GM12878 (cell line): ENCODE data around the gene P2RX4. TPM values are rescaled to one million over a fixed set of nuclear protein-coding genes. Genes with fewer than 3 reads are reported as not detected.

ENCODE experiments used
- ATAC-seq: fragments of 200-7000 bp; cut with Tn5 transposase; 3 replicates; pipeline ENCODE4 v1.9.1; 2020; ENCODE audit warnings: mild to moderate bottlenecking, moderate library complexity
- BruUV-seq: library from RNA; stranded (reverse); fragments of 400-500 nt; replicated peaks from 2 replicates; lab custom pipeline; 2021; lab: Mats Ljungman, UMichigan
- CTCF ChIA-PET: fragments of 300-600 bp; sonication (Branson Sonifier 250); formaldehyde crosslinking; extraction: SDS; loops from one replicate; lab custom pipeline; 2021; ENCODE audit warnings: inconsistent platforms; lab: Yijun Ruan, JAX
- POLR2A ChIA-PET: fragments of 350-600 bp; formaldehyde crosslinking; extraction: SDS; loops from one replicate; lab custom pipeline; 2021; ENCODE audit warnings: inconsistent platforms; lab: Charles Lee
- RAD21 ChIA-PET: fragments of 300-600 bp; sonication (Branson Sonifier 250); formaldehyde crosslinking; loops from one replicate; lab custom pipeline; 2023; ENCODE audit warnings: antibody characterized with exemption; ENCODE audit not compliant: unreplicated experiment; lab: Charles Lee
- SMC1A ChIA-PET: fragments of 300-600 bp; sonication (Branson Sonifier 250); formaldehyde crosslinking; loops from one replicate; lab custom pipeline; 2023; ENCODE audit not compliant: unreplicated experiment, uncharacterized antibody; lab: Charles Lee
- DNase-seq: peaks from one replicate; pipeline ENCODE4 v3.0.0-alpha.2; 2011; ENCODE audit warnings: low read depth, low spot score
- FAIRE-seq: peaks from 3 replicates; lab custom pipeline; 2011; peaks lifted over from hg19 to GRCh38; lab: Jason Lieb, UNC
- H2AFZ ChIP-seq: 2 replicates; pipeline ENCODE4 v1.6.0; 2011; ENCODE audit warnings: low read depth, low read length, control low read depth; ENCODE audit not compliant: control insufficient read depth
- H3K27ac ChIP-seq: 2 replicates; pipeline ENCODE4 v1.5.1; 2011; ENCODE audit warnings: control low read depth; ENCODE audit not compliant: control insufficient read depth, insufficient read depth
- H3K27me3 ChIP-seq, 2 experiments: replicated peaks in 1 of 2; 2 replicates each; pipeline versions ENCODE4 v1.6.0 to v1.6.1; 2011; ENCODE audit warnings: low read length in 1 of 2; ENCODE audit not compliant: control insufficient read depth in 2 of 2, insufficient read depth in 2 of 2
- H3K36me3 ChIP-seq, 2 experiments: 2 replicates each; pipeline ENCODE4 v1.5.1; 2011; ENCODE audit warnings: low read length in 1 of 2; ENCODE audit not compliant: control insufficient read depth in 2 of 2, insufficient read depth in 2 of 2
- H3K4me1 ChIP-seq: 2 replicates; pipeline ENCODE4 v1.6.1; 2011; ENCODE audit warnings: mild to moderate bottlenecking, low read length, moderate library complexity, mixed read lengths; ENCODE audit not compliant: control insufficient read depth, insufficient read depth
- H3K4me2 ChIP-seq: 2 replicates; pipeline ENCODE4 v1.6.0; 2011; ENCODE audit warnings: control low read depth; ENCODE audit not compliant: control insufficient read depth, insufficient read depth
- H3K4me3 ChIP-seq: fragments of 200-600 bp; sonication (generic); 2 replicates; pipeline ENCODE4 v1.5.1; 2016
- H3K79me2 ChIP-seq: 2 replicates; pipeline ENCODE4 v1.6.0; 2011; ENCODE audit warnings: low read length; ENCODE audit not compliant: control insufficient read depth, insufficient read depth
- H3K9ac ChIP-seq: 2 replicates; pipeline ENCODE4 v1.8.0; 2011; ENCODE audit warnings: low read length, control low read depth, mixed read lengths; ENCODE audit not compliant: control insufficient read depth, insufficient read depth
- H3K9me3 ChIP-seq: replicated peaks from 3 replicates; pipeline ENCODE4 v1.5.1; 2011; ENCODE audit warnings: mild to moderate bottlenecking, low read length; ENCODE audit not compliant: control insufficient read depth, insufficient read depth
- H4K20me1 ChIP-seq: 2 replicates; pipeline ENCODE4 v1.6.0; 2011; ENCODE audit not compliant: control insufficient read depth, insufficient read depth
- BRCA1 ChIP-seq: IDR thresholded peaks from 2 replicates; pipeline ENCODE4 v1.6.1; 2011; ENCODE audit warnings: low read depth, low read length, improper control_type of control experiment
- IKZF2 ChIP-seq, 2 experiments: fragments of 450-650 bp; IDR thresholded peaks; 2 replicates each; pipeline ENCODE4 v1.6.1; 2017; ENCODE audit warnings: mild to moderate bottlenecking in 2 of 2, moderate library complexity in 2 of 2
- IRF4 ChIP-seq: IDR thresholded peaks from 2 replicates; pipeline ENCODE4 v1.6.1; 2011; ENCODE audit warnings: low read depth, low read length
- NFYA ChIP-seq: IDR thresholded peaks from 2 replicates; pipeline ENCODE4 v1.6.1; 2011; ENCODE audit warnings: low read depth, mild to moderate bottlenecking, low read length, improper control_type of control experiment, borderline replicate concordance
- SREBF1 ChIP-seq: IDR thresholded peaks from 2 replicates; pipeline ENCODE4 v1.6.1; 2012; ENCODE audit warnings: mild to moderate bottlenecking, low read length
- USF2 ChIP-seq: IDR thresholded peaks from 2 replicates; pipeline ENCODE4 v1.6.1; 2011; ENCODE audit warnings: low read depth, low read length, improper control_type of control experiment, borderline replicate concordance
- WRNIP1 ChIP-seq: IDR thresholded peaks from 2 replicates; pipeline ENCODE4 v1.6.1; 2011; ENCODE audit warnings: low read depth, low read length, improper control_type of control experiment, borderline replicate concordance
- ZBTB4 ChIP-seq: fragments of 450-650 bp; formaldehyde crosslinking; IDR thresholded peaks from 2 replicates; pipeline ENCODE4 v1.4.0; 2022; ENCODE audit warnings: mild to moderate bottlenecking, moderate library complexity
- ZNF274 ChIP-seq: IDR thresholded peaks from one replicate; pipeline ENCODE4 v1.8.0; 2011; ENCODE audit not compliant: insufficient read length, insufficient read depth
- whole genome bisulfite sequencing: methylation state at CpG from one replicate; pipeline ENCODE4 v1.1.6; 2016; ENCODE audit warnings: low lambda C conversion rate; ENCODE audit not compliant: insufficient replicate concordance, insufficient coverage; ENCODE audit errors: missing lambda C conversion rate; 5-methylcytosine and 5-hydroxymethylcytosine counted together
- in situ Hi-C: fragments of 300-500 bp; cut with MboI; formaldehyde crosslinking; loops from 9 replicates; pipeline ENCODE4 v1.14.3; 2018; ENCODE audit warnings: mixed read lengths
- intact Hi-C: fragments of 100-400 bp; cut with micrococcal nuclease; formaldehyde crosslinking; loops from one replicate; pipeline ENCODE4 v1.14.2; 2022; ENCODE audit not compliant: unreplicated experiment
- polyA plus RNA-seq, 11 experiments: library from polyadenylated mRNA; depleted of rRNA in 4 of 11; unstranded in 6 of 11; stranded (reverse) in 5 of 11; fragments of >200 nt; fragmentation: Nextera tagmentation in 4 of 11; fragmentation: Illumina TruSeq in 1 of 11; extraction: Ambion mirVana in 4 of 11; extraction: Trizol in 1 of 11; gene quantifications; 1 replicate in 1 of 11; 2 replicates in 10 of 11; pipeline versions ENCODE4 v1.2.1 to v1.2.3, GENCODE V29; 2011 to 2016; ENCODE audit warnings: inconsistent platforms in 2 of 11, missing spikeins in 2 of 11, low read depth in 1 of 11
- total RNA-seq, 4 experiments: library from RNA; depleted of rRNA in 3 of 4; stranded (reverse); fragments of >200 nt in 3 of 4; fragmentation: Illumina TruSeq in 1 of 4; extraction: Trizol in 1 of 4; gene quantifications; 2 replicates each; pipeline versions ENCODE4 v1.2.1 to v1.2.3, GENCODE V29; 2013 to 2021

The P2RX4 gene
- total and polyA plus RNA-seq, 10 of the 15 experiments (the other 5 are each of a cell fraction or from before 2014, with no cell fraction given) = 9.0 to 43.4 (median 20.5) TPM

GRCh38 chr12:121184425-121184824 is 25.5 kb upstream of the P2RX4 start:
- Histone ChIP-seq H2AFZ (no peak overlapping the region), H3K9ac (no peak overlapping the region), H3K79me2 (no peaks in the 10 kb centered on the region), H3K9me3 (peaks cover 4% of the 10 kb centered on the region; the same call in 2 of the 3 replicates), H4K20me1 (no peaks in the 10 kb centered on the region), H3K4me1 (peaks cover 5% of the 10 kb centered on the region), H3K4me2 (no peak overlapping the region), H3K4me3 (no peak overlapping the region), H3K36me3 (no peaks in the 10 kb centered on the region), H3K27ac (no peak overlapping the region), H3K27me3 (no peaks in the 10 kb centered on the region)
- 76% methylated on average over 15 of the region's 15 CpGs for WGBS
- no peak for FAIRE-seq
- BruUV-seq = no TSS peak
- SMC1A ChIA-PET = interaction anchor here (1.1 to 1.3 kb wide), 2 partner anchors 14 to 123 kb away, joined by 3 read pairs; no protein-coding TSS in a partner anchor
- intact Hi-C loops = no loop called here
- POLR2A ChIA-PET = no interaction called here
- DNase-seq = no peak
- RAD21 ChIA-PET = no interaction called here
- no peak for ATAC-seq
- in situ Hi-C loops = no loop called here
- TF ChIP-seq USF2 (no peak), NFYA (no peak), IRF4 (no peak), BRCA1 (no peak), IKZF2 (IDR thresholded peaks at IDR 0.05) (no peak), SREBF1 (no peak), WRNIP1 (no peak), ZNF274 (no peak), ZBTB4 (CRISPR knock-in tag) (no peak)
- CTCF ChIA-PET = interaction anchor here (1.8 kb wide), 1 partner anchor 14 kb away, joined by 5 read pairs; no protein-coding TSS in a partner anchor
